Measurements from ENCODE around the gene PLEKHF1. TPM values are rescaled to one million over a fixed set of nuclear protein-coding genes. Genes with fewer than 3 reads are reported as not detected.
A peak's percentile ranks its signal among the peaks of the same experiment; 100 is the strongest.

PLEKHF1 gene
- total and polyA plus RNA-seq, 2 donors (not counting 1 experiment from before 2014, with no cell fraction given), result 5.5 to 9.8 TPM

DNA sequence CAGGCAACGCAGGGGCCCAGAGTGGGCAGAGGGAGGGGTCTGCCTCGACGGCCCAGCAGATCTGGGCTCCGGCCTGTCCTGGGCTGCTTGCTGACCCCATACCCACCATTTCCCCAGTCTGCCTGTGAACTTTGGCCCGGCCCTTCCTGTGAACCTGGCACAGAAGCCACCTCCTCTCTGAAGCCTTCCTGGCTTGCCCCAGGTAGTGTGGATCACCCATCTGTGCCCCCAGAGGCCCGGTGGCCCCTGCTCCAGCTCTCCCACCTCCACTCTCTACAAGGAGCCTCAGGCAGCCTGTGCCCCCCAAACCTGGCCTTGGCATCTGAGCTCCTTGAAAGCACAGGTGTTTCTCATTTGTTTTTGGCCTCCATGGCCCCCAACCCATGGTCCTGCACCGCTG, 15.7 kb downstream of the PLEKHF1 start:
- H3K4me3 ChIP-seq (ENCODE audit: control extremely low read depth in 1 of 5, extremely low read depth in 1 of 5, insufficient read depth in 1 of 5, low read depth in 2 of 5, low read length in 4 of 5), result peak overlapping the region in 2 of 5 experiments; percentile 9 to 15
- DNase-seq (no peak), ATAC-seq (ENCODE audit: low read depth) (no peak)
- Mint-ChIP-seq H3K27ac (peak overlapping the region; percentile 79), H3K9me3 (ENCODE audit: insufficient read depth) (no peaks in the 10 kb centered on the region), H3K27me3 (no peaks in the 10 kb centered on the region), H3K4me1 (peaks cover 31% of the 10 kb centered on the region), H3K4me3 (peak overlapping the region; percentile 70)
- WGBS (ENCODE audit: insufficient coverage), result 40% methylated on average over 7 of the region's 7 CpGs
- peak overlapping the region; percentile 71 for H2AFZ ChIP-seq (ENCODE audit: insufficient read depth, low read depth, low read length, poor library complexity, severe bottlenecking)
- H3K79me2 ChIP-seq (ENCODE audit: control insufficient read depth, insufficient read depth, low read length), result peaks cover 19% of the 10 kb centered on the region
- no peaks in the 10 kb centered on the region for H3K9me3 ChIP-seq (ENCODE audit: control extremely low read depth in 1 of 3, control insufficient read depth in 2 of 3, insufficient read depth in 1 of 3, low read length in 2 of 3)
- no peaks in the 10 kb centered on the region for H4K20me1 ChIP-seq (ENCODE audit: control insufficient read depth, insufficient read depth, low read length, poor library complexity, severe bottlenecking)
- peak overlapping the region; percentile 69 for H3K4me2 ChIP-seq (replicated peaks; ENCODE audit: low read depth, low read length, poor library complexity, severe bottlenecking)
- peaks cover 0 to under 1% of the 10 kb centered on the region in 2 experiments for H3K36me3 ChIP-seq (replicated peaks in 1 of 2; ENCODE audit: control extremely low read depth in 1 of 2, control insufficient read depth in 1 of 2, extremely low read depth in 1 of 2, insufficient read depth in 2 of 2, low read length in 1 of 2)
- CTCF ChIA-PET, result interaction anchor here (1.0 to 1.4 kb wide), 4 partner anchors 8 to 35 kb away, joined by 4 to 5 read pairs (median 4); partner anchors contain the start of gene PLEKHF1
- H3K27me3 ChIP-seq (replicated peaks in 1 of 4; ENCODE audit: control extremely low read depth in 1 of 4, control insufficient read depth in 3 of 4, insufficient read depth in 4 of 4, low read length in 3 of 4), result no peaks in the 10 kb centered on the region
- TF ChIP-seq, protein P1, sequence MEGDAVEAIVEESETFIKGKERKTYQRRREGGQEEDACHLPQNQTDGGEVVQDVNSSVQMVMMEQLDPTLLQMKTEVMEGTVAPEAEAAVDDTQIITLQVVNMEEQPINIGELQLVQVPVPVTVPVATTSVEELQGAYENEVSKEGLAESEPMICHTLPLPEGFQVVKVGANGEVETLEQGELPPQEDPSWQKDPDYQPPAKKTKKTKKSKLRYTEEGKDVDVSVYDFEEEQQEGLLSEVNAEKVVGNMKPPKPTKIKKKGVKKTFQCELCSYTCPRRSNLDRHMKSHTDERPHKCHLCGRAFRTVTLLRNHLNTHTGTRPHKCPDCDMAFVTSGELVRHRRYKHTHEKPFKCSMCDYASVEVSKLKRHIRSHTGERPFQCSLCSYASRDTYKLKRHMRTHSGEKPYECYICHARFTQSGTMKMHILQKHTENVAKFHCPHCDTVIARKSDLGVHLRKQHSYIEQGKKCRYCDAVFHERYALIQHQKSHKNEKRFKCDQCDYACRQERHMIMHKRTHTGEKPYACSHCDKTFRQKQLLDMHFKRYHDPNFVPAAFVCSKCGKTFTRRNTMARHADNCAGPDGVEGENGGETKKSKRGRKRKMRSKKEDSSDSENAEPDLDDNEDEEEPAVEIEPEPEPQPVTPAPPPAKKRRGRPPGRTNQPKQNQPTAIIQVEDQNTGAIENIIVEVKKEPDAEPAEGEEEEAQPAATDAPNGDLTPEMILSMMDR (IDR thresholded peaks at IDR 0.05), result no peak
- TF ChIP-seq EZH2 (IDR thresholded peaks at IDR 0.05; ENCODE audit: borderline replicate concordance, insufficient read depth, low read depth, low read length, poor library complexity, severe bottlenecking), result no peak
- POLR2A ChIA-PET, result no interaction called here
- peak overlapping the region; percentile 56 to 63 for H3K27ac ChIP-seq (ENCODE audit: low read length in 2 of 2)
- peak overlapping the region; percentile 33 for H3K9ac ChIP-seq (ENCODE audit: low read length)
- H3K4me1 ChIP-seq (ENCODE audit: control insufficient read depth in 2 of 2, insufficient read depth in 2 of 2, low read length in 2 of 2), result peaks cover 30 to 45% of the 10 kb centered on the region in 2 donors
- intact Hi-C loops (cut with micrococcal nuclease), result loop anchor here (1.0 to 2.0 kb wide), 3 partner anchors 10 to 16 kb away; partner anchors contain the start of gene PLEKHF1

DNA sequence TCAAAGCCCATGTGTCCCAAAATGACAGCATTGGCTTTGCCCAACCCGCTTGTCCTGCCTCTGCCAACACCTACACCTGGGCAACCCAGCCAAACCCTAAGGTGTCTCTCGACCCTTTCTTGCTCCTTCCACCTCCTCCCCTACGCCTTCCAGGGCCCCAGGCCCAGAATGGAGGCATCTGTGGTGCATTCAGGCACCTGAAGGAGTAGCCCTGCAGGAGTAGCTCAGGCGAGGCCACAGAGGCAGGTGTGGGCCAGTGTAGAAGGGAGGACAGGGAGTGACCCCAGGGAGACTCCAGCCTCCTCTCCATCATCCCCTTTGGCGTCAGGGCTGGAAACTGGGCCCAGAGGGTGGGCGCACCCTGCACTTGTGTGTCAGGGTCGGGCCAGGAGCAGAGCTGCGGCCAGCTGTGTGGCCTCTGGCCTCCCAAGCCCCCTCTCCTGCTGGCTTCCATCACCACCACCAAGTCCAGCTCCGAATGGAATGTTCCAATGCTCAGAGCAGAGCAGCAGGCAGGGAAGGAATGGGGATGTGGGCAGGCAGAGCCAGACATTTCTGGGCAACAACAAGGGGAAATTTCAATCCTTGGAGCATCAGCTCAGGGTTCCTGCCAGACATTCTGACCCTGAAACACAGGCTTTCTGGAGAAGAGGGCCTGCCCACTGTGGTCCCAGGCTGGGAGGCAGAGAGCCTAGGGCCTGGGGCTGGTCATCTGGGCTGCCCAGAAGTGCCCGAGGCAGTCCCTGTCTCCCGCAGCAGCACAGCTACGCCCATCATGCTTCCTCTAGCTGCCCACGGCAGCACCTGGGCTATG, 16.4 kb downstream of the PLEKHF1 start:
- Mint-ChIP-seq H3K4me3 (peak overlapping the region; percentile 70), H3K27me3 (no peaks in the 10 kb centered on the region), H3K9me3 (ENCODE audit: insufficient read depth) (no peaks in the 10 kb centered on the region), H3K4me1 (peaks cover 28% of the 10 kb centered on the region), H3K27ac (peak overlapping the region; percentile 20)
- TF ChIP-seq EZH2 (IDR thresholded peaks at IDR 0.05; ENCODE audit: borderline replicate concordance, insufficient read depth, low read depth, low read length, poor library complexity, severe bottlenecking), result no peak
- TF ChIP-seq, protein P1 (IDR thresholded peaks at IDR 0.05), result no peak
- Histone ChIP-seq H4K20me1 (ENCODE audit: control insufficient read depth, insufficient read depth, low read length, poor library complexity, severe bottlenecking) (no peaks in the 10 kb centered on the region), H3K9me3 (ENCODE audit: control extremely low read depth in 1 of 3, control insufficient read depth in 2 of 3, insufficient read depth in 1 of 3, low read length in 2 of 3) (no peaks in the 10 kb centered on the region), H3K4me2 (replicated peaks; ENCODE audit: low read depth, low read length, poor library complexity, severe bottlenecking) (peak overlapping the region; percentile 69), H3K4me1 (ENCODE audit: control insufficient read depth in 2 of 2, insufficient read depth in 2 of 2, low read length in 2 of 2) (peaks cover 30 to 45% of the 10 kb centered on the region in 2 donors), H3K27ac (ENCODE audit: low read length in 2 of 2) (no peak overlapping the region), H3K4me3 (ENCODE audit: control extremely low read depth in 1 of 5, extremely low read depth in 1 of 5, insufficient read depth in 1 of 5, low read depth in 2 of 5, low read length in 4 of 5) (no peak overlapping the region), H3K9ac (ENCODE audit: low read length) (no peak overlapping the region), H3K36me3 (replicated peaks in 1 of 2; ENCODE audit: control extremely low read depth in 1 of 2, control insufficient read depth in 1 of 2, extremely low read depth in 1 of 2, insufficient read depth in 2 of 2, low read length in 1 of 2) (no peaks in the 10 kb centered on the region), H3K79me2 (ENCODE audit: control insufficient read depth, insufficient read depth, low read length) (peaks cover 13% of the 10 kb centered on the region), H2AFZ (ENCODE audit: insufficient read depth, low read depth, low read length, poor library complexity, severe bottlenecking) (no peak overlapping the region), H3K27me3 (replicated peaks in 1 of 4; ENCODE audit: control extremely low read depth in 1 of 4, control insufficient read depth in 3 of 4, insufficient read depth in 4 of 4, low read length in 3 of 4) (no peaks in the 10 kb centered on the region)
- 93% methylated on average over 12 of the region's 13 CpGs for WGBS (ENCODE audit: insufficient coverage)
- POLR2A ChIA-PET, result no interaction called here
- intact Hi-C loops (cut with micrococcal nuclease), result loop anchor here (2.0 kb wide), 1 partner anchor 17 kb away; the partner anchor contains the start of gene PLEKHF1
- CTCF ChIA-PET, result interaction anchor here (1.0 to 1.4 kb wide), 4 partner anchors 9 to 35 kb away, joined by 3 to 5 read pairs (median 4); partner anchors contain the start of gene PLEKHF1
- ATAC-seq (ENCODE audit: low read depth), result no peak
- no peak for DNase-seq
